CD4-positive, alpha-beta T cell (primary cell): ENCODE data around the gene WWOX. TPM values are rescaled to one million over a fixed set of nuclear protein-coding genes. Genes with fewer than 3 reads are reported as not detected.

Source experiments
- ATAC-seq: fragments of 200-7000 bp; cut with Tn5 transposase; one replicate; pipeline ENCODE4 v1.10.0; 2022; ENCODE audit warnings: mild to moderate bottlenecking; ENCODE audit not compliant: poor library complexity
- CTCF ChIA-PET: fragments of 350-600 bp; sonication (Branson Sonifier 250); formaldehyde crosslinking; loops from one replicate; lab custom pipeline; 2021; ENCODE audit warnings: antibody characterized with exemption, inconsistent platforms; lab: Charles Lee
- POLR2A ChIA-PET: fragments of 350-600 bp; sonication (Branson Sonifier 250); formaldehyde crosslinking; loops from one replicate; lab custom pipeline; 2021; ENCODE audit warnings: antibody characterized with exemption, inconsistent platforms; lab: Charles Lee
- DNase-seq, 14 experiments: peaks; one replicate each; pipeline ENCODE4 v3.0.0-alpha.2; 2013 to 2020; ENCODE audit warnings: mixed read lengths in 2 of 14
- H3K27ac ChIP-seq, 2 donors: one replicate each; pipeline versions ENCODE4 v1.5.1 to v1.7.0; 2013; ENCODE audit warnings: low read length in 2 of 2, low read depth in 1 of 2, mild to moderate bottlenecking in 1 of 2
- H3K27me3 ChIP-seq, 2 experiments: 1 replicate in 1 of 2; 2 replicates in 1 of 2; pipeline versions ENCODE4 v1.6.1 to v1.7.0; 2013; ENCODE audit warnings: low read length in 2 of 2, control low read depth in 1 of 2, mild to moderate bottlenecking in 1 of 2, moderate library complexity in 1 of 2; ENCODE audit not compliant: insufficient read depth in 2 of 2, control insufficient read depth in 1 of 2
- H3K36me3 ChIP-seq: one replicate; pipeline ENCODE4 v1.6.1; 2013; ENCODE audit warnings: low read length, control low read depth; ENCODE audit not compliant: insufficient read depth
- H3K4me1 ChIP-seq: one replicate; pipeline ENCODE4 v1.6.1; 2013; ENCODE audit warnings: low read length, control low read depth; ENCODE audit not compliant: insufficient read depth
- H3K4me3 ChIP-seq: one replicate; pipeline ENCODE4 v1.5.1; 2013; ENCODE audit warnings: mild to moderate bottlenecking, low read length, moderate library complexity
- H3K9me3 ChIP-seq, 2 experiments: 1 replicate in 1 of 2; 2 replicates in 1 of 2; pipeline versions ENCODE4 v1.6.1 to v1.7.0; 2013; ENCODE audit warnings: low read length in 2 of 2, mild to moderate bottlenecking in 2 of 2, control low read depth in 1 of 2, moderate library complexity in 1 of 2; ENCODE audit not compliant: control insufficient read depth in 1 of 2, insufficient read depth in 1 of 2
- H3K27ac Mint-ChIP-seq: one replicate; pipeline ENCODE4 v1.8.0; 2020; ENCODE audit warnings: mixed read lengths
- H3K27me3 Mint-ChIP-seq: one replicate; pipeline ENCODE4 v1.8.0; 2021; ENCODE audit warnings: mixed read lengths
- H3K36me3 Mint-ChIP-seq: one replicate; pipeline ENCODE4 v1.8.0; 2021; ENCODE audit warnings: low read depth, mixed read lengths
- H3K4me1 Mint-ChIP-seq: one replicate; pipeline ENCODE4 v1.8.0; 2021; ENCODE audit warnings: low read depth, mixed read lengths
- H3K4me3 Mint-ChIP-seq: one replicate; pipeline ENCODE4 v1.8.0; 2020; ENCODE audit warnings: mild to moderate bottlenecking, mixed read lengths
- H3K9me3 Mint-ChIP-seq: one replicate; pipeline ENCODE4 v1.8.0; 2020; ENCODE audit warnings: mixed read lengths
- intact Hi-C, 2 experiments: fragments of 100-400 bp; cut with DNase I in 1 of 2; cut with micrococcal nuclease in 1 of 2; formaldehyde crosslinking; loops; one replicate each; pipeline versions ENCODE4 v1.15.1 to v1.9.0; 2023 to 2025; cut with DNase I, micrococcal nuclease
- total RNA-seq, 174 experiments: library from RNA in 2 of 174; stranded (reverse) in 2 of 174; gene quantifications; one replicate each; pipeline ENCODE4 v1.2.3 and lab custom pipeline; 2021 to 2026
- TF ChIP-seq, protein P1 (sequence below): fragments of 200-600 bp; IDR thresholded peaks from one replicate; pipeline ENCODE4 v1.8.0; 2022; ENCODE audit warnings: antibody characterized with exemption, mild to moderate bottlenecking

The WWOX gene
- total RNA-seq, 2 experiments from 2014 or later: 19.3 to 21.7 TPM

- H3K27ac Mint-ChIP-seq: no peak overlapping the region
- intact Hi-C loops: no loop called here
- H3K9me3 ChIP-seq: no peaks in the 10 kb centered on the region
- no peaks in the 10 kb centered on the region for H3K4me1 ChIP-seq
- ATAC-seq (no peak), DNase-seq (no peak)
- no peak overlapping the region for H3K4me3 Mint-ChIP-seq
- H3K36me3 ChIP-seq: no peaks in the 10 kb centered on the region
- no peak overlapping the region for H3K27ac ChIP-seq
- no peaks in the 10 kb centered on the region for H3K36me3 Mint-ChIP-seq
- H3K27me3 ChIP-seq: no peaks in the 10 kb centered on the region
- POLR2A ChIA-PET: no interaction called here
- no peaks in the 10 kb centered on the region for H3K4me1 Mint-ChIP-seq
- no peak overlapping the region for H3K4me3 ChIP-seq
- TF ChIP-seq, protein P1, sequence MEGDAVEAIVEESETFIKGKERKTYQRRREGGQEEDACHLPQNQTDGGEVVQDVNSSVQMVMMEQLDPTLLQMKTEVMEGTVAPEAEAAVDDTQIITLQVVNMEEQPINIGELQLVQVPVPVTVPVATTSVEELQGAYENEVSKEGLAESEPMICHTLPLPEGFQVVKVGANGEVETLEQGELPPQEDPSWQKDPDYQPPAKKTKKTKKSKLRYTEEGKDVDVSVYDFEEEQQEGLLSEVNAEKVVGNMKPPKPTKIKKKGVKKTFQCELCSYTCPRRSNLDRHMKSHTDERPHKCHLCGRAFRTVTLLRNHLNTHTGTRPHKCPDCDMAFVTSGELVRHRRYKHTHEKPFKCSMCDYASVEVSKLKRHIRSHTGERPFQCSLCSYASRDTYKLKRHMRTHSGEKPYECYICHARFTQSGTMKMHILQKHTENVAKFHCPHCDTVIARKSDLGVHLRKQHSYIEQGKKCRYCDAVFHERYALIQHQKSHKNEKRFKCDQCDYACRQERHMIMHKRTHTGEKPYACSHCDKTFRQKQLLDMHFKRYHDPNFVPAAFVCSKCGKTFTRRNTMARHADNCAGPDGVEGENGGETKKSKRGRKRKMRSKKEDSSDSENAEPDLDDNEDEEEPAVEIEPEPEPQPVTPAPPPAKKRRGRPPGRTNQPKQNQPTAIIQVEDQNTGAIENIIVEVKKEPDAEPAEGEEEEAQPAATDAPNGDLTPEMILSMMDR: no peak
- peaks cover 2% of the 10 kb centered on the region for H3K9me3 Mint-ChIP-seq
- H3K27me3 Mint-ChIP-seq: no peaks in the 10 kb centered on the region
- CTCF ChIA-PET: no interaction called here
Observed at GRCh38 chr16:78452025-78452555, 352.6 kb downstream of the WWOX start.

DNA sequence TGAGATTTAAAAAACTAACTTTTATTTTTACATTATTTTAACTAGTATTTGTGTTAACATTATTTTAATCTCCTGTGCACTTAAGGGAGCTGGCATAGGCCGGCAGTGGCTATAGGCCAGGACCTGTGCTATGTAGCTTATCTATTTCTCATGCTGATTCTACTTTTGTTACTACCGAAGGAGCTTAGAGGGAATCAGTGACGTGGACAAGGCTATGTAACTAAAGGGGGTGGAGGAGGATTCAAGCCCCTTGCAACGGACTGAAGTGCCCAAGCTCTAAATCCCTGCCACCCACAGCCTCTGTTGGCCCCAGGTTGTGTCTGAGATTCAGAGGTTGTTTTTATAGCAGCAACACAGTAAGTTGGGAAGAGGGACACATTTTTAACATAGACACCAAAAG lies 356.4 kb downstream of the WWOX start:
- Mint-ChIP-seq H3K27me3 (no peaks in the 10 kb centered on the region), H3K9me3 (peaks cover 2% of the 10 kb centered on the region), H3K4me1 (no peaks in the 10 kb centered on the region), H3K36me3 (no peaks in the 10 kb centered on the region), H3K4me3 (no peak overlapping the region), H3K27ac (no peak overlapping the region)
- ATAC-seq (no peak), DNase-seq (no peak)
- Histone ChIP-seq H3K4me3 (no peak overlapping the region), H3K36me3 (no peaks in the 10 kb centered on the region), H3K27ac (no peak overlapping the region), H3K4me1 (no peaks in the 10 kb centered on the region), H3K27me3 (no peaks in the 10 kb centered on the region), H3K9me3 (no peaks in the 10 kb centered on the region)
- intact Hi-C loops: no loop called here
- POLR2A ChIA-PET: no interaction called here
- TF ChIP-seq, protein P1: no peak
- CTCF ChIA-PET: no interaction called here

- CTCF ChIA-PET: no interaction called here
- no peak overlapping the region for H3K27ac Mint-ChIP-seq
- ATAC-seq: no peak
Observed at GRCh38 chr16:78458588-78458987, 359.1 kb downstream of the WWOX start.

More at GRCh38 chr16:78458588-78458987, 359.1 kb downstream of the WWOX start:
- intact Hi-C loops: no loop called here
- Histone ChIP-seq H3K27ac (no peak overlapping the region), H3K4me1 (no peaks in the 10 kb centered on the region), H3K9me3 (no peaks in the 10 kb centered on the region), H3K27me3 (no peaks in the 10 kb centered on the region), H3K4me3 (no peak overlapping the region), H3K36me3 (no peaks in the 10 kb centered on the region)
- H3K9me3 Mint-ChIP-seq: no peaks in the 10 kb centered on the region
- H3K27me3 Mint-ChIP-seq: no peaks in the 10 kb centered on the region
- no peaks in the 10 kb centered on the region for H3K36me3 Mint-ChIP-seq
- no peak for DNase-seq
- TF ChIP-seq, protein P1: no peak
- POLR2A ChIA-PET: no interaction called here
- H3K4me1 Mint-ChIP-seq: no peaks in the 10 kb centered on the region
- H3K4me3 Mint-ChIP-seq: no peak overlapping the region
